Gastroesophageal sphincter (tissue), 3 donors: Measurements from ENCODE around the gene TLE2.

Experiments
- CTCF ChIP-seq, 4 experiments: fragments of 200-600 bp in 2 of 4; fragments of 450-650 bp in 2 of 4; sonication (generic) in 1 of 4; IDR thresholded peaks; one replicate each; pipeline ENCODE4 v1.5.1; 2017 to 2019; ENCODE audit warnings: antibody characterized with exemption in 4 of 4, mild to moderate bottlenecking in 2 of 4, moderate library complexity in 2 of 4
- EP300 ChIP-seq: sonication (generic); formaldehyde crosslinking; IDR thresholded peaks from one replicate; pipeline ENCODE4 v1.6.1; 2017; ENCODE audit warnings: antibody characterized with exemption, mild to moderate bottlenecking
- POLR2A ChIP-seq, 2 donors: fragments of 450-650 bp; IDR thresholded peaks; one replicate each; pipeline ENCODE4 v1.6.1; 2017; ENCODE audit warnings: antibody characterized with exemption in 2 of 2, mild to moderate bottlenecking in 2 of 2, moderate library complexity in 1 of 2
- POLR2AphosphoS5 ChIP-seq: sonication (generic); formaldehyde crosslinking; IDR thresholded peaks from one replicate; pipeline ENCODE4 v1.6.1; 2017; ENCODE audit warnings: antibody characterized with exemption

GRCh38 chr19:3028305-3029064 lies 595 bp downstream of the TLE2 start:
- TF ChIP-seq CTCF (IDR thresholded peaks at IDR 0.05): no peak
- TF ChIP-seq POLR2A (IDR thresholded peaks at IDR 0.05): no peak
- TF ChIP-seq POLR2AphosphoS5: no peak
- no peak for TF ChIP-seq EP300
